ENCODE results near the gene MLST8.

Gene MLST8

GRCh38 chr16:2204416-2205103 lies 694 bp upstream of the MLST8 start:
- TF ChIP-seq TEAD4 (IDR thresholded peaks at IDR 0.05) (no peak), EP300 (IDR thresholded peaks at IDR 0.05; ENCODE audit: borderline replicate concordance) (no peak)

- no peak for TF ChIP-seq ZBTB7A (IDR thresholded peaks at IDR 0.05; ENCODE audit: low read depth)
Measured at GRCh38 chr16:2205967-2206313, 686 bp downstream of the MLST8 start.

GRCh38 chr16:2206420-2206779 lies 1.1 kb downstream of the MLST8 start:
- TF ChIP-seq REST (IDR thresholded peaks at IDR 0.05; ENCODE audit: low read depth) = no peak
- TF ChIP-seq EGR1 (IDR thresholded peaks at IDR 0.05) = no peak
- TF ChIP-seq FOXM1 (IDR thresholded peaks at IDR 0.05; ENCODE audit: borderline replicate concordance, low read depth) = no peak
- TF ChIP-seq MAX (IDR thresholded peaks at IDR 0.05) = no peak
- no peak for TF ChIP-seq TAF1 (IDR thresholded peaks at IDR 0.05; ENCODE audit: low read depth)
- no peak for TF ChIP-seq EP300 (IDR thresholded peaks at IDR 0.05; ENCODE audit: borderline replicate concordance)
- no peak for TF ChIP-seq CEBPB (IDR thresholded peaks at IDR 0.05)
- TF ChIP-seq TCF12 (IDR thresholded peaks at IDR 0.05; ENCODE audit: low read depth) = no peak
- no peak for TF ChIP-seq RAD21 (IDR thresholded peaks at IDR 0.05; ENCODE audit: low read depth)
- TF ChIP-seq TEAD4 (IDR thresholded peaks at IDR 0.05) = no peak
- no peak for TF ChIP-seq ZBTB7A (IDR thresholded peaks at IDR 0.05; ENCODE audit: low read depth)
- no peak for TF ChIP-seq NFIC (IDR thresholded peaks at IDR 0.05)

GRCh38 chr16:2206780-2207433 lies 1.7 kb downstream of the MLST8 start:
- TF ChIP-seq USF1 (IDR thresholded peaks at IDR 0.05) = no peak
- no peak for TF ChIP-seq EGR1 (IDR thresholded peaks at IDR 0.05)
- TF ChIP-seq TCF12 (IDR thresholded peaks at IDR 0.05; ENCODE audit: low read depth) = no peak
- TF ChIP-seq CEBPB (IDR thresholded peaks at IDR 0.05) = no peak
- TF ChIP-seq CREB1 (IDR thresholded peaks at IDR 0.05; ENCODE audit: low read depth) = no peak
- no peak for TF ChIP-seq YY1 (IDR thresholded peaks at IDR 0.05; ENCODE audit: low read depth)
- no peak for TF ChIP-seq TAF1 (IDR thresholded peaks at IDR 0.05; ENCODE audit: low read depth)
- no peak for TF ChIP-seq NFIC (IDR thresholded peaks at IDR 0.05)
- TF ChIP-seq RAD21 (IDR thresholded peaks at IDR 0.05; ENCODE audit: low read depth) = no peak
- no peak for TF ChIP-seq FOXM1 (IDR thresholded peaks at IDR 0.05; ENCODE audit: borderline replicate concordance, low read depth)
- TF ChIP-seq EP300 (IDR thresholded peaks at IDR 0.05; ENCODE audit: borderline replicate concordance) = no peak
- TF ChIP-seq REST (IDR thresholded peaks at IDR 0.05; ENCODE audit: low read depth) = no peak
- TF ChIP-seq MAX (IDR thresholded peaks at IDR 0.05) = no peak
- TF ChIP-seq ZBTB7A (IDR thresholded peaks at IDR 0.05; ENCODE audit: low read depth) = no peak
- no peak for TF ChIP-seq TEAD4 (IDR thresholded peaks at IDR 0.05)

GRCh38 chr16:2207872-2208271 lies 2.6 kb downstream of the MLST8 start:
- TF ChIP-seq TCF12 (IDR thresholded peaks at IDR 0.05; ENCODE audit: low read depth) (no peak), TAF1 (IDR thresholded peaks at IDR 0.05; ENCODE audit: low read depth) (no peak), USF1 (IDR thresholded peaks at IDR 0.05) (no peak), EGR1 (IDR thresholded peaks at IDR 0.05) (no peak), EP300 (IDR thresholded peaks at IDR 0.05; ENCODE audit: borderline replicate concordance) (no peak), YY1 (IDR thresholded peaks at IDR 0.05; ENCODE audit: low read depth) (no peak), FOXM1 (IDR thresholded peaks at IDR 0.05; ENCODE audit: borderline replicate concordance, low read depth) (no peak), ZBTB7A (IDR thresholded peaks at IDR 0.05; ENCODE audit: low read depth) (no peak), RAD21 (IDR thresholded peaks at IDR 0.05; ENCODE audit: low read depth) (no peak)

GRCh38 chr16:2208308-2208707 lies 3.1 kb downstream of the MLST8 start:
- no peak for TF ChIP-seq REST (IDR thresholded peaks at IDR 0.05; ENCODE audit: low read depth)
- no peak for TF ChIP-seq EGR1 (IDR thresholded peaks at IDR 0.05)
- TF ChIP-seq YY1 (IDR thresholded peaks at IDR 0.05; ENCODE audit: low read depth) = no peak
- no peak for TF ChIP-seq MAX (IDR thresholded peaks at IDR 0.05)
- no peak for TF ChIP-seq CREB1 (IDR thresholded peaks at IDR 0.05; ENCODE audit: low read depth)
- TF ChIP-seq NFIC (IDR thresholded peaks at IDR 0.05) = no peak
- no peak for TF ChIP-seq EP300 (IDR thresholded peaks at IDR 0.05; ENCODE audit: borderline replicate concordance)
- TF ChIP-seq CEBPB (IDR thresholded peaks at IDR 0.05) = no peak
- no peak for TF ChIP-seq TEAD4 (IDR thresholded peaks at IDR 0.05)
- no peak for TF ChIP-seq ZBTB7A (IDR thresholded peaks at IDR 0.05; ENCODE audit: low read depth)
- TF ChIP-seq FOXM1 (IDR thresholded peaks at IDR 0.05; ENCODE audit: borderline replicate concordance, low read depth) = no peak
- no peak for TF ChIP-seq USF1 (IDR thresholded peaks at IDR 0.05)
- no peak for TF ChIP-seq TAF1 (IDR thresholded peaks at IDR 0.05; ENCODE audit: low read depth)

All from Ishikawa (cell line).